GM11168 (cell line): Measurements from ENCODE around the gene PRTG.

Source experiments
- in situ Hi-C: fragments of 300-500 bp; cut with MboI; formaldehyde crosslinking; loops from one replicate; pipeline ENCODE4 v1.12.0; 2022; ENCODE audit warnings: low sequenced_read_pairs; ENCODE audit not compliant: unreplicated experiment

Gene PRTG

GRCh38 chr15:55587321-55588069, 155.5 kb downstream of the PRTG start:
- in situ Hi-C loops: no loop called here

DNA sequence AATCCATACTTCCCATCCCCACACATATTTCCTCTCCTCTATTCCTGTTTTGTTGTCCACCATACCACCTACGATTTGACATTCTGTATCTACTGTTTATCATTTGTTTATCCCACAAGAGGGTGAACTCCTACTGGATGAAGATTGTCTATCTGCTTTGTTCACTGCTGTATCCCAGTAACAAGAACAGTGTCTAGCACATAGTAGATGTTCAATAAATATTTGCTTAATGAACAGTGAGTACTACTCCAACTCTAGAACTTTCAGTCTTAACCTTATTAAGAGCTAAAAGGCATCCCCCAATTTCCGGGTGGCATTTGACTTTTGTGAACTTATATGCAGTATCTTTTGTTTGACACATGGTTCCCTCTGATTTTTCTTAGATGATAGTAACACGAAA, 156.1 kb downstream of the PRTG start:
- in situ Hi-C loops: no loop called here

DNA sequence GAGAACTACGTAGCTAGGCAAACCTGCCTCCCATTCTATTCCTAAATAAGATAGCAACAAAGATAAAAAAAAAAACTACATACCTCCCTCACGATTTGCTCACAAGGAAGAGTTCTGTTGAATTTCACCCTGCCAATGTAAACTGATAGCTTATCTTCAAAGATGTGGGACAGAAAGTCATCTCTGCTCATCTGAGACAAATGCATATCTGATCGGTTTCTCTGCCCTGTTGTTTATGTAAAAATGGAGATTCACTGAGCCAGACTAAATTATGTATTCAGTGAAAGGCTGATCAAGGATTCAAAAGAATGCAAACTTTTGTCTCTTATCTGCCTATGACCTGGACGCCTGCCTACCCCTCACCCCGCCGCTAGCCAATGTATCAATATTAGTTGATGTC, 166.0 kb downstream of the PRTG start:
- in situ Hi-C loops: loop anchor here (10.0 kb wide), 1 partner anchor 58 kb away; no protein-coding TSS in a partner anchor

DNA sequence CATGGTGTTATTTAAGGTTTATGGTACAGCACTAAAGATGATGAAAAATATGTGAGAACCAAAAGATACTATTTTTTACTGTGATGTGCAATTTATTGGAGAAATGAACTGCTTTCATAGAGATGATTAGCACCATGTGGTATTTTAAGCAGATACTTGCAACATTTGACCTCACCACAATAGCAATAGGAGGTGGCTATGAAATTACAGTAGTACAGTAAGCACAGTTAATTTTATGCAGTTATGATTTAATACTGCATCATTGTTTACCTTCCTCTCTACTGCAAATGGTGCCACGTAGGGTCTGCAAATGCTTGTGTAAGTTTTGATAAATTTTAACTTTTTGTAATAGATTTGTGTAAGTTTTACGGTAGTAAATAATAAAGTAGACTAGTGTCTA, 168.9 kb downstream of the PRTG start:
- in situ Hi-C loops: loop anchor here (10.0 kb wide), 1 partner anchor 61 kb away; no protein-coding TSS in a partner anchor

GRCh38 chr15:55573224-55573623, 169.7 kb downstream of the PRTG start:
- in situ Hi-C loops: loop anchor here (10.0 kb wide), 1 partner anchor 62 kb away; no protein-coding TSS in a partner anchor

- in situ Hi-C loops: no loop called here
These were observed 178.4 kb downstream of the PRTG start for GRCh38 chr15:55564347-55565145.

DNA sequence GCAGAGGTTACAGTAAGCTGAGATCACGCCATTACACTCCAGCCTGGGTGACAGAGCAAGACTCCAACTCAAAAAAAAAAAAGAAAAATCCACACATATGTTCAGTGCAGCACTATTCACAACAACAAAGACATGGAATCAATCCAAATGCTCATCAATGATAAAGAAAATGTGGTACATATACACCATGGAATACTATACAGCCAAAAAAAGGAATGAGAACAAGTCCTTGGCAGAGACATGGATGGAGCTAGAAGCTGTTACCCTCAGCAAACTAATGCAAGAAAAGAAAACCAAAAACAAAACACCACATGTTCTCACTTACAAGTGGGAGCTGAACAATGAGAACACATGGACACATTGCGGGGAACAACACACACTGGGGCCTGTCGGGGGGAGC, 180.4 kb downstream of the PRTG start:
- in situ Hi-C loops: no loop called here
